ENCODE data around the gene ARAP2. TPM values are rescaled to one million over a fixed set of nuclear protein-coding genes. Genes with fewer than 3 reads are reported as not detected.

ARAP2 gene
- total and polyA plus RNA-seq, 4 donors: 0.26 to 22.7 (median 12.5) TPM

GRCh38 chr4:36094995-36095394 lies 149.3 kb downstream of the ARAP2 start:
- no peak overlapping the region for H3K27ac ChIP-seq (ENCODE audit: low read depth in 1 of 2, low read length in 2 of 2)
- no peak for DNase-seq
- 76 to 80% methylated on average over 2 of the region's 2 CpGs for WGBS, 2 donors

GRCh38 chr4:36091997-36092396 lies 152.3 kb downstream of the ARAP2 start:
- ATAC-seq (ENCODE audit: low FRiP score): no peak
- intact Hi-C loops (cut with DNase I): no loop called here
- no peaks in the 10 kb centered on the region for H3K4me1 ChIP-seq (ENCODE audit: control insufficient read depth in 1 of 2, insufficient read depth in 2 of 2, low read length in 2 of 2)

More at GRCh38 chr4:36094995-36095394, 149.3 kb downstream of the ARAP2 start:
- no peaks in the 10 kb centered on the region for H3K4me1 ChIP-seq (ENCODE audit: control insufficient read depth in 1 of 2, insufficient read depth in 2 of 2, low read length in 2 of 2)
- ATAC-seq (ENCODE audit: low FRiP score): no peak
- H3K9me3 ChIP-seq (ENCODE audit: control insufficient read depth, low read length): no peaks in the 10 kb centered on the region
- intact Hi-C loops (cut with DNase I): no loop called here
- no peaks in the 10 kb centered on the region for H3K27me3 ChIP-seq (ENCODE audit: control insufficient read depth in 1 of 2, insufficient read depth in 2 of 2, low read length in 1 of 2)
- no peaks in the 10 kb centered on the region for H3K36me3 ChIP-seq (ENCODE audit: control insufficient read depth in 1 of 2, insufficient read depth in 2 of 2, low read length in 1 of 2)
- H3K4me3 ChIP-seq (ENCODE audit: low read length in 2 of 2): no peak overlapping the region

GRCh38 chr4:36088542-36088941 lies 155.8 kb downstream of the ARAP2 start:
- no peaks in the 10 kb centered on the region for H3K4me1 ChIP-seq (ENCODE audit: control insufficient read depth in 1 of 2, insufficient read depth in 2 of 2, low read length in 2 of 2)
- ATAC-seq (ENCODE audit: low FRiP score): no peak
- WGBS, 2 donors: 12 to 13% methylated on average over 1 of the region's 1 CpG

More at GRCh38 chr4:36091997-36092396, 152.3 kb downstream of the ARAP2 start:
- Histone ChIP-seq H3K36me3 (ENCODE audit: control insufficient read depth in 1 of 2, insufficient read depth in 2 of 2, low read length in 1 of 2) (no peaks in the 10 kb centered on the region), H3K9me3 (ENCODE audit: control insufficient read depth, low read length) (no peaks in the 10 kb centered on the region), H3K4me3 (ENCODE audit: low read length in 2 of 2) (no peak overlapping the region), H3K27me3 (ENCODE audit: control insufficient read depth in 1 of 2, insufficient read depth in 2 of 2, low read length in 1 of 2) (no peaks in the 10 kb centered on the region), H3K27ac (ENCODE audit: low read depth in 1 of 2, low read length in 2 of 2) (no peak overlapping the region)
- 93 to 95% methylated on average over 9 of the region's 9 CpGs for whole genome bisulfite sequencing, 2 donors
- DNase-seq: peak in 1 of 2 donors; percentile 24

DNA sequence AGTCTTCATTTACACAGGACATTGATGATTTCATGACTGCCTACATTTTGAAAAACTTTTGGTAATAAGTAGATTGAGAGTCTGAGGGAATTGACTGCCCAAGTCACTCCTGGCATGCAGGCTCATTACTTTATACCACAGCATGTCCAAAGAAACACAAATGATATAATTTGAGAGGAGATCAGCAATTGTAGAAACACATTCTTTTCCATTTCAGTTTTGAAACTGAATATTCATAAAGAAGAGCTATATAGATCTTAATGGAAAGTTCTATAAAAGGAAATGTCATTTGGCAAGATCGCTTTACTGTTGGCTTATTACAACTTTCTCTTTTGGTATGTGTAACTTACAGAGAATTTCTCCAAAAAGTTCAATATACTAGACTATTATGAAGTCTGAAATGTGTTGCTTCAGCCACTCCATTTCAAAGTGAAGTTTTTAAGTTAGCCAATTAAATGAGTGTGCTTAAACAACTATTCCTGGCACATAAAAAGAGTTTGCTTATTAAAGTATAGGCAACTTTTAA lies 158.0 kb downstream of the ARAP2 start:
- Histone ChIP-seq H3K4me3 (ENCODE audit: low read length in 2 of 2) (no peak overlapping the region), H3K9me3 (ENCODE audit: control insufficient read depth, low read length) (no peaks in the 10 kb centered on the region), H3K4me1 (ENCODE audit: control insufficient read depth in 1 of 2, insufficient read depth in 2 of 2, low read length in 2 of 2) (no peaks in the 10 kb centered on the region), H3K27me3 (ENCODE audit: control insufficient read depth in 1 of 2, insufficient read depth in 2 of 2, low read length in 1 of 2) (no peaks in the 10 kb centered on the region), H3K36me3 (ENCODE audit: control insufficient read depth in 1 of 2, insufficient read depth in 2 of 2, low read length in 1 of 2) (no peaks in the 10 kb centered on the region), H3K27ac (ENCODE audit: low read depth in 1 of 2, low read length in 2 of 2) (no peak overlapping the region)
- 43 to 47% methylated on average over 1 of the region's 1 CpG for WGBS, 2 donors
- DNase-seq (no peak), ATAC-seq (ENCODE audit: low FRiP score) (no peak)
- intact Hi-C loops (cut with DNase I): no loop called here

More at GRCh38 chr4:36088542-36088941, 155.8 kb downstream of the ARAP2 start:
- no peaks in the 10 kb centered on the region for H3K36me3 ChIP-seq (ENCODE audit: control insufficient read depth in 1 of 2, insufficient read depth in 2 of 2, low read length in 1 of 2)
- intact Hi-C loops (cut with DNase I): no loop called here
- H3K4me3 ChIP-seq (ENCODE audit: low read length in 2 of 2): no peak overlapping the region
- DNase-seq: no peak
- H3K9me3 ChIP-seq (ENCODE audit: control insufficient read depth, low read length): no peaks in the 10 kb centered on the region
- H3K27ac ChIP-seq (ENCODE audit: low read depth in 1 of 2, low read length in 2 of 2): no peak overlapping the region
- no peaks in the 10 kb centered on the region for H3K27me3 ChIP-seq (ENCODE audit: control insufficient read depth in 1 of 2, insufficient read depth in 2 of 2, low read length in 1 of 2)

DNA sequence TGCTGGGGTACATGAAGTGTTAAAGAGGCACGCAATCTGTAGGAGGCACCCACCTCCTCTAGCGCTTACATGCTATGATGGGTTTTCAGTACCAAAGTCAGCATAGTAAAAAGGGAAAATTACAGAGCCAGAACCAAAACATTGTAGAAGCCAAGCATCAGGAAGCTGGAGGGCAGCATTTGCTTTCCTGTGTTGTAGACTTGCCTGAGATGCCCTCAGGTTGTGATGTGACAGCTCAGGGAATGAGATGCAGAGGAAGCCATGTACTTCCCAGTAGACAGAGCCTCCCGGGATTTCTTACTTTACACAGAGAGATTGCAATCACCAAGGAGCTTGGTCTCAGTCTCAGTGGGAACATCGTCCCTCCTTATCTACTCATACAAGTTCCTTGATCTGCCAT lies 161.5 kb downstream of the ARAP2 start:
- no peak overlapping the region for H3K27ac ChIP-seq (ENCODE audit: low read depth in 1 of 2, low read length in 2 of 2)
- H3K4me3 ChIP-seq (ENCODE audit: low read length in 2 of 2): no peak overlapping the region
- H3K27me3 ChIP-seq (ENCODE audit: control insufficient read depth in 1 of 2, insufficient read depth in 2 of 2, low read length in 1 of 2): no peaks in the 10 kb centered on the region
- WGBS, 2 donors: 70 to 75% methylated on average over 4 of the region's 4 CpGs
- no peaks in the 10 kb centered on the region for H3K9me3 ChIP-seq (ENCODE audit: control insufficient read depth, low read length)
- no peaks in the 10 kb centered on the region for H3K4me1 ChIP-seq (ENCODE audit: control insufficient read depth in 1 of 2, insufficient read depth in 2 of 2, low read length in 2 of 2)
- no peaks in the 10 kb centered on the region for H3K36me3 ChIP-seq (ENCODE audit: control insufficient read depth in 1 of 2, insufficient read depth in 2 of 2, low read length in 1 of 2)
- intact Hi-C loops (cut with DNase I): no loop called here
- ATAC-seq (ENCODE audit: low FRiP score): no peak
- no peak for DNase-seq

GRCh38 chr4:36081185-36081584 lies 163.1 kb downstream of the ARAP2 start:
- no peaks in the 10 kb centered on the region for H3K9me3 ChIP-seq (ENCODE audit: control insufficient read depth, low read length)
- 84 to 87% methylated on average over 3 of the region's 3 CpGs for WGBS, 2 donors
- ATAC-seq (ENCODE audit: low FRiP score) (no peak), DNase-seq (no peak)
- no peak overlapping the region for H3K4me3 ChIP-seq (ENCODE audit: low read length in 2 of 2)
- no peaks in the 10 kb centered on the region for H3K4me1 ChIP-seq (ENCODE audit: control insufficient read depth in 1 of 2, insufficient read depth in 2 of 2, low read length in 2 of 2)
- no peaks in the 10 kb centered on the region for H3K36me3 ChIP-seq (ENCODE audit: control insufficient read depth in 1 of 2, insufficient read depth in 2 of 2, low read length in 1 of 2)
- no peak overlapping the region for H3K27ac ChIP-seq (ENCODE audit: low read depth in 1 of 2, low read length in 2 of 2)
- intact Hi-C loops (cut with DNase I): no loop called here
- no peaks in the 10 kb centered on the region for H3K27me3 ChIP-seq (ENCODE audit: control insufficient read depth in 1 of 2, insufficient read depth in 2 of 2, low read length in 1 of 2)

DNA sequence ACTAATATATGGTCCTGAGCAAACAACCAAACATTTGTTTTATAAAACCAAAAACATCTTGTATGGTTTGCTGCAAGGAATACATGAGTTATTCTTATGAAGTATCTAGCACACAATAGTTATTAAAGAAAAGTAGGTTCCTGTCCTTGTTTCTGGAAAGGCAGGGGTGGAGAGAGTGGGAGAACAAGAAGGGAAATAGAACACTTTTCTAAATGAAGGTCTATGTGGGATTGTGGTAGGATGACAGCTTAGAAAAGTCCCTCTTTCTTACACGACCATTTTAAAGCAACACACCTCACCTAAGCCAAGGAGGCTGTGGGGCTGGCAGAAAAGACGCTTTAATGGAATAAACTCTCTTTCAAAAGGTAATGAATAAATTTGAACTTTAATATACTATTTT lies 164.6 kb downstream of the ARAP2 start:
- H3K9me3 ChIP-seq (ENCODE audit: control insufficient read depth, low read length): no peaks in the 10 kb centered on the region
- 72% methylated on average over 2 of the region's 2 CpGs for WGBS, 2 donors
- ATAC-seq (ENCODE audit: low FRiP score): no peak
- no peak for DNase-seq
- intact Hi-C loops (cut with DNase I): no loop called here
- H3K36me3 ChIP-seq (ENCODE audit: control insufficient read depth in 1 of 2, insufficient read depth in 2 of 2, low read length in 1 of 2): no peaks in the 10 kb centered on the region
- H3K27ac ChIP-seq (ENCODE audit: low read depth in 1 of 2, low read length in 2 of 2): no peak overlapping the region
- no peaks in the 10 kb centered on the region for H3K4me1 ChIP-seq (ENCODE audit: control insufficient read depth in 1 of 2, insufficient read depth in 2 of 2, low read length in 2 of 2)
- H3K4me3 ChIP-seq (ENCODE audit: low read length in 2 of 2): no peak overlapping the region
- H3K27me3 ChIP-seq (ENCODE audit: control insufficient read depth in 1 of 2, insufficient read depth in 2 of 2, low read length in 1 of 2): no peaks in the 10 kb centered on the region

DNA sequence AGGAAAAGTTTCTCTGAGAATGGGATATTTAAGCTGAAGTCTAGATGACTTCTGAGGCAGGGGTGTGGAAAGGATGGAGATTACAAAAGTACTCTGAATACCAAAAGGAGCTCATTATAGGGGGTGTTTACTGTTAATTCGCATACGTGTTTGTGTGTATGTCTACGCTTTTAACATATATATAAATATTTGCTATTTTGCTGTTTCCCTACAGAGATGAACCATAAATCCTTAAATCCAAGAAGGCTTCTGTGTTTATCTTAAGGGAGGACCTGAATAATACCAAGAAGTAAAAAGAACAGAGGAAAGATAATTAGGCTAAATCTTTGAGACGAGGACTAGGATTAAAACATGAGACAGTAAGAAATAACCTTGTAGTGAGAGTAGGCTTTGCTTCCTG lies 166.0 kb downstream of the ARAP2 start:
- Histone ChIP-seq H3K27me3 (ENCODE audit: control insufficient read depth in 1 of 2, insufficient read depth in 2 of 2, low read length in 1 of 2) (no peaks in the 10 kb centered on the region), H3K27ac (ENCODE audit: low read depth in 1 of 2, low read length in 2 of 2) (no peak overlapping the region), H3K4me1 (ENCODE audit: control insufficient read depth in 1 of 2, insufficient read depth in 2 of 2, low read length in 2 of 2) (no peaks in the 10 kb centered on the region), H3K9me3 (ENCODE audit: control insufficient read depth, low read length) (no peaks in the 10 kb centered on the region), H3K4me3 (ENCODE audit: low read length in 2 of 2) (no peak overlapping the region), H3K36me3 (ENCODE audit: control insufficient read depth in 1 of 2, insufficient read depth in 2 of 2, low read length in 1 of 2) (no peaks in the 10 kb centered on the region)
- ATAC-seq (ENCODE audit: low FRiP score) (no peak), DNase-seq (no peak)
- WGBS, 2 donors: 86 to 87% methylated on average over 4 of the region's 4 CpGs
- intact Hi-C loops (cut with DNase I): no loop called here

- ATAC-seq (ENCODE audit: low FRiP score): no peak
Observed at GRCh38 chr4:36072529-36072928, 171.8 kb downstream of the ARAP2 start.

More at GRCh38 chr4:36072529-36072928, 171.8 kb downstream of the ARAP2 start:
- no peaks in the 10 kb centered on the region for H3K9me3 ChIP-seq (ENCODE audit: control insufficient read depth, low read length)
- no peaks in the 10 kb centered on the region for H3K4me1 ChIP-seq (ENCODE audit: control insufficient read depth in 1 of 2, insufficient read depth in 2 of 2, low read length in 2 of 2)
- no peak for DNase-seq
- 50 to 57% methylated on average over 3 of the region's 3 CpGs for WGBS, 2 donors
- intact Hi-C loops (cut with DNase I): no loop called here
- H3K36me3 ChIP-seq (ENCODE audit: control insufficient read depth in 1 of 2, insufficient read depth in 2 of 2, low read length in 1 of 2): no peaks in the 10 kb centered on the region
- H3K27ac ChIP-seq (ENCODE audit: low read depth in 1 of 2, low read length in 2 of 2): no peak overlapping the region
- no peaks in the 10 kb centered on the region for H3K27me3 ChIP-seq (ENCODE audit: control insufficient read depth in 1 of 2, insufficient read depth in 2 of 2, low read length in 1 of 2)
- H3K4me3 ChIP-seq (ENCODE audit: low read length in 2 of 2): no peak overlapping the region
